GM18520 (cell line): ENCODE measurements around the gene PTPRT.
"Not testable (repeated sequence)": the region's sequence is repeated elsewhere in the genome, so short reads cannot be mapped to it uniquely, and the experiment has no call there.

Experiments used
- ATAC-seq: cut with Tn5 transposase; IDR thresholded peaks from one replicate; pipeline ENCODE4 v1.9.1; 2021; ENCODE audit not compliant: unreplicated experiment

PTPRT gene

GRCh38 chr20:43187476-43188233 is 2.1 kb downstream of the PTPRT start:
- no peak for ATAC-seq

- no peak for ATAC-seq
Observed at GRCh38 chr20:43186312-43186711, 3.4 kb downstream of the PTPRT start.

- no peak for ATAC-seq
Observed at GRCh38 chr20:43185901-43186300, 3.8 kb downstream of the PTPRT start.

GRCh38 chr20:43183536-43184070 is 6.1 kb downstream of the PTPRT start:
- no peak for ATAC-seq

GRCh38 chr20:43178080-43178479 is 11.6 kb downstream of the PTPRT start:
- ATAC-seq = no peak

- no peak for ATAC-seq
Observed at GRCh38 chr20:43176726-43177125, 13.0 kb downstream of the PTPRT start.

GRCh38 chr20:43171930-43172329 is 17.8 kb downstream of the PTPRT start:
- no peak for ATAC-seq

GRCh38 chr20:43170771-43171170 is 18.9 kb downstream of the PTPRT start:
- ATAC-seq = no peak

- ATAC-seq = no peak
Observed at GRCh38 chr20:43167615-43168014, 22.1 kb downstream of the PTPRT start.

- ATAC-seq = no peak
Observed at GRCh38 chr20:43167021-43167420, 22.7 kb downstream of the PTPRT start.

GRCh38 chr20:43165611-43166010 is 24.1 kb downstream of the PTPRT start:
- no peak for ATAC-seq

- ATAC-seq = not testable (repeated sequence)
Observed at GRCh38 chr20:43164736-43165135, 25.0 kb downstream of the PTPRT start.

- ATAC-seq = no peak
Observed at GRCh38 chr20:43161716-43162115, 28.0 kb downstream of the PTPRT start.

- no peak for ATAC-seq
Observed at GRCh38 chr20:43160941-43161340, 28.8 kb downstream of the PTPRT start.

- ATAC-seq = no peak
Observed at GRCh38 chr20:43159994-43160393, 29.7 kb downstream of the PTPRT start.

- no peak for ATAC-seq
Observed at GRCh38 chr20:43155366-43156100, 34.2 kb downstream of the PTPRT start.

- no peak for ATAC-seq
Observed at GRCh38 chr20:43151901-43152300, 37.8 kb downstream of the PTPRT start.

- no peak for ATAC-seq
Observed at GRCh38 chr20:43151256-43151655, 38.5 kb downstream of the PTPRT start.

- ATAC-seq = no peak
Observed at GRCh38 chr20:43140726-43141125, 49.0 kb downstream of the PTPRT start.

GRCh38 chr20:43138061-43138770 is 51.5 kb downstream of the PTPRT start:
- no peak for ATAC-seq

- ATAC-seq = no peak
Observed at GRCh38 chr20:43137160-43137559, 52.5 kb downstream of the PTPRT start.

GRCh38 chr20:43124241-43124640 is 65.5 kb downstream of the PTPRT start:
- ATAC-seq = no peak
